NB4 (cell line): ENCODE measurements around the gene TGFBR3.

Experiments used
- DNase-seq: peaks from one replicate; pipeline ENCODE4 v3.0.0; 2010; ENCODE audit warnings: low read depth
- H3K4me3 ChIP-seq: one replicate; pipeline ENCODE4 v1.5.1; 2011; ENCODE audit warnings: mild to moderate bottlenecking, low read depth, low read length, moderate library complexity
- CTCF ChIP-seq: IDR thresholded peaks from one replicate; pipeline ENCODE4 v1.5.1; 2012; ENCODE audit warnings: low read depth, low read length
- MAX ChIP-seq: IDR thresholded peaks from 2 replicates; pipeline ENCODE4 v1.6.1; 2011; ENCODE audit warnings: low read depth, low read length
- MYC ChIP-seq: IDR thresholded peaks from 2 replicates; pipeline ENCODE4 v1.6.1; 2011; ENCODE audit warnings: low read depth, low read length
- POLR2A ChIP-seq: IDR thresholded peaks from 2 replicates; pipeline ENCODE4 v1.6.1; 2011; ENCODE audit warnings: mild to moderate bottlenecking; ENCODE audit not compliant: insufficient read length; ENCODE audit errors: extremely low read depth

The TGFBR3 gene

GRCh38 chr1:91643431-91643830, 242.5 kb downstream of the TGFBR3 start:
- DNase-seq: no peak
- H3K4me3 ChIP-seq: no peak overlapping the region
- TF ChIP-seq POLR2A (no peak), MYC (no peak), MAX (no peak), CTCF (no peak)

- no peak for TF ChIP-seq MYC
- TF ChIP-seq MAX: no peak
- TF ChIP-seq POLR2A: no peak
- TF ChIP-seq CTCF: no peak
- H3K4me3 ChIP-seq: no peak overlapping the region
- no peak for DNase-seq
Observed at GRCh38 chr1:91640877-91641526, 244.9 kb downstream of the TGFBR3 start.

- no peak overlapping the region for H3K4me3 ChIP-seq
- DNase-seq: no peak
- no peak for TF ChIP-seq POLR2A
- no peak for TF ChIP-seq MAX
- no peak for TF ChIP-seq CTCF
- no peak for TF ChIP-seq MYC
Observed at GRCh38 chr1:91637539-91637994, 248.4 kb downstream of the TGFBR3 start.

- TF ChIP-seq MYC (no peak), CTCF (no peak), POLR2A (no peak), MAX (no peak)
- no peak for DNase-seq
- H3K4me3 ChIP-seq: no peak overlapping the region
Observed at GRCh38 chr1:91635763-91636162, 250.2 kb downstream of the TGFBR3 start.

GRCh38 chr1:91633438-91633837, 252.5 kb downstream of the TGFBR3 start:
- TF ChIP-seq POLR2A (no peak), CTCF (no peak), MYC (no peak), MAX (no peak)
- no peak overlapping the region for H3K4me3 ChIP-seq
- no peak for DNase-seq
